HepG2 (cell line): ENCODE data around the gene MAJIN. TPM values are rescaled to one million over a fixed set of nuclear protein-coding genes. Genes with fewer than 3 reads are reported as not detected.

Source experiments
- ADNP ChIP-seq: sonication (generic); formaldehyde crosslinking; IDR thresholded peaks from 2 replicates; pipeline ENCODE4 v1.4.0; 2020; ENCODE audit warnings: missing genetic modification reagents
- AGO1 ChIP-seq: fragments of 200-400 bp; formaldehyde crosslinking; IDR thresholded peaks from 2 replicates; pipeline ENCODE4 v1.6.1; 2017; ENCODE audit warnings: mild to moderate bottlenecking, low read depth, low read length, moderate library complexity; ENCODE audit not compliant: poor library complexity, severe bottlenecking
- DPF2 ChIP-seq: sonication (generic); formaldehyde crosslinking; IDR thresholded peaks from 2 replicates; pipeline ENCODE4 v1.4.0; 2020; ENCODE audit warnings: mild to moderate bottlenecking, low read depth, missing genetic modification reagents, borderline replicate concordance
- HIVEP1 ChIP-seq: sonication (generic); formaldehyde crosslinking; IDR thresholded peaks from 2 replicates; pipeline ENCODE4 v1.4.0; 2020; ENCODE audit warnings: mild to moderate bottlenecking, missing genetic modification reagents
- JUND ChIP-seq: sonication (generic); formaldehyde crosslinking; IDR thresholded peaks from 2 replicates; pipeline ENCODE4 v1.8.0; 2022; ENCODE audit warnings: mild to moderate bottlenecking, missing genetic modification reagents
- NFKBIZ ChIP-seq: IDR thresholded peaks from 2 replicates; pipeline ENCODE4 v1.6.1; 2018; ENCODE audit warnings: missing genetic modification reagents, missing compliant biosample characterization
- POLR2AphosphoS2 ChIP-seq: IDR thresholded peaks from 2 replicates; pipeline ENCODE4 v1.6.1; 2011; ENCODE audit warnings: low read depth, low read length, improper control_type of control experiment
- RORA ChIP-seq: sonication (generic); formaldehyde crosslinking; IDR thresholded peaks from 2 replicates; pipeline ENCODE4 v1.5.0; 2020; ENCODE audit warnings: mild to moderate bottlenecking, missing genetic modification reagents, moderate library complexity
- SOX13 ChIP-seq, 3 experiments: fragments of 450-650 bp in 1 of 3; sonication (generic) in 1 of 3; formaldehyde crosslinking in 1 of 3; IDR thresholded peaks in 2 of 3; conservative IDR thresholded peaks in 1 of 3; 2 replicates each; pipeline versions ENCODE4 v1.5.0 to v1.6.1; 2016 to 2020; ENCODE audit warnings: antibody characterized with exemption in 1 of 3, mild to moderate bottlenecking in 1 of 3, missing compliant biosample characterization in 1 of 3, missing genetic modification reagents in 1 of 3, moderate library complexity in 1 of 3
- TCF12 ChIP-seq, 2 experiments: fragments of 450-650 bp in 1 of 2; sonication (generic) in 1 of 2; formaldehyde crosslinking in 1 of 2; IDR thresholded peaks; 2 replicates each; pipeline versions ENCODE4 v1.6.1 to v1.8.0; 2017 to 2022; ENCODE audit warnings: antibody characterized with exemption in 1 of 2, mild to moderate bottlenecking in 1 of 2, missing genetic modification reagents in 1 of 2, moderate library complexity in 1 of 2
- U2AF1 ChIP-seq: fragments of 200-400 bp; formaldehyde crosslinking; optimal IDR thresholded peaks from 2 replicates; pipeline ENCODE3; 2017; ENCODE audit warnings: mild to moderate bottlenecking, low read depth, low read length
- ZNF329 ChIP-seq: sonication (generic); formaldehyde crosslinking; IDR thresholded peaks from 2 replicates; pipeline ENCODE4 v1.9.0; 2021; ENCODE audit warnings: low read depth, mild to moderate bottlenecking, missing genetic modification reagents
- ZNF772 ChIP-seq: sonication (generic); formaldehyde crosslinking; IDR thresholded peaks from 2 replicates; pipeline ENCODE4 v1.5.0; 2020; ENCODE audit warnings: mild to moderate bottlenecking, missing genetic modification reagents
- polyA plus RNA-seq, 8 experiments: library from polyadenylated mRNA; depleted of rRNA in 3 of 8; stranded (reverse) in 7 of 8; unstranded in 1 of 8; fragments of >200 nt; fragmentation: Illumina TruSeq in 4 of 8; extraction: Trizol in 4 of 8; gene quantifications; 2 replicates each; pipeline versions ENCODE4 v1.2.1 to v1.2.3, GENCODE V29; 2011 to 2016; ENCODE audit warnings: low read depth in 4 of 8, missing spikeins in 1 of 8, mixed read lengths in 1 of 8; ENCODE audit not compliant: insufficient read depth in 1 of 8
- total RNA-seq, 5 experiments: library from RNA; depleted of rRNA; stranded (reverse); fragments of >200 nt; fragmentation: Illumina TruSeq; extraction: Trizol; gene quantifications; 2 replicates each; pipeline ENCODE4 v1.2.3, GENCODE V29; 2016; ENCODE audit warnings: low read depth in 1 of 5
- TF ChIP-seq, protein P1 (sequence below): sonication (generic); formaldehyde crosslinking; IDR thresholded peaks from 2 replicates; pipeline ENCODE4 v1.8.0; 2022; ENCODE audit warnings: mild to moderate bottlenecking, missing genetic modification reagents; ENCODE audit not compliant: insufficient replicate concordance
- TF ChIP-seq, protein P2 (sequence below): sonication (generic); formaldehyde crosslinking; IDR thresholded peaks from 2 replicates; pipeline ENCODE4 v1.4.0; 2020; ENCODE audit warnings: mild to moderate bottlenecking, missing genetic modification reagents
- TF ChIP-seq, protein P3 (sequence below): sonication (generic); formaldehyde crosslinking; IDR thresholded peaks from 2 replicates; pipeline ENCODE4 v1.5.0; 2020; ENCODE audit warnings: missing genetic modification reagents

The MAJIN gene
- total and polyA plus RNA-seq, 2 of the 13 experiments (the other 11 are each of a cell fraction or from before 2014, with no cell fraction given): not detected

DNA sequence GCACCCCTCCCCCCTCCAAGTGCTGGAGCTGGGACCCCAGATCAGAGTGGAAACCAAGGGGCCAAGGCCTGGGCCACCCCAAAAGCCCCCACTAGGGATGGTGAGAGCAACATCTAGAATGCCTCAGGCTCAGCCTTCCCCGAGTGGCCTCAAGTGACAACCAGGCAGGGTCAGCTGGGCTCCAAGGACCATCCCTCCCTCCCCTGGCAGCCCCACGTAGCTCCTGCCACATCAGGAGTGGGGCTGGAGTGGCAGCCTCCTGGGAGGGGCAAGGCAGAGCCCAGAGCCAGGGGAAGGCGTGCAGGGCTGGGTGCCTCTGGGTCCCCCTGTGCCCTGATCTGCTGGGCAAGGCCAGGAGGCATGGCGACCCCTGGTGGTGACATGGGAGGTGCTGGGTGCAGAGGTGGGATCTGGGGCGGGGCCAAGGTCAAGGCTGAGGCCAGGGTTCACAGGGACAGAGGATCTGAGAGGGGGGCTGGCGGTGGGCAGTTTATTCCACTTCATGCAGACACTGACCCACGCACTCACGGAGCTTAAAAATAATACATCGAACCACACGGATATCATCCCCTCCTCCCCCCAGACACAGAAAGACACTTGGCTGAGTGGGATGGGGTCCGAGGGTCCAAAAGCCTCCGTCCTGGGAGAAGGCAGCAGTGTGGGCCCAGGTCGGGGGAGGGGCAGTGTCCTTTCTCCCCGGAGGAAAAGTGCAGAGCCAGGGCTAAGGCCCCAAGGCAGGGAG, 77.7 kb downstream of the MAJIN start (continued):
- TF ChIP-seq, protein P1, sequence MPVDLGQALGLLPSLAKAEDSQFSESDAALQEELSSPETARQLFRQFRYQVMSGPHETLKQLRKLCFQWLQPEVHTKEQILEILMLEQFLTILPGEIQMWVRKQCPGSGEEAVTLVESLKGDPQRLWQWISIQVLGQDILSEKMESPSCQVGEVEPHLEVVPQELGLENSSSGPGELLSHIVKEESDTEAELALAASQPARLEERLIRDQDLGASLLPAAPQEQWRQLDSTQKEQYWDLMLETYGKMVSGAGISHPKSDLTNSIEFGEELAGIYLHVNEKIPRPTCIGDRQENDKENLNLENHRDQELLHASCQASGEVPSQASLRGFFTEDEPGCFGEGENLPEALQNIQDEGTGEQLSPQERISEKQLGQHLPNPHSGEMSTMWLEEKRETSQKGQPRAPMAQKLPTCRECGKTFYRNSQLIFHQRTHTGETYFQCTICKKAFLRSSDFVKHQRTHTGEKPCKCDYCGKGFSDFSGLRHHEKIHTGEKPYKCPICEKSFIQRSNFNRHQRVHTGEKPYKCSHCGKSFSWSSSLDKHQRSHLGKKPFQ (CRISPR knock-in tag): no peak
- TF ChIP-seq, protein P2, sequence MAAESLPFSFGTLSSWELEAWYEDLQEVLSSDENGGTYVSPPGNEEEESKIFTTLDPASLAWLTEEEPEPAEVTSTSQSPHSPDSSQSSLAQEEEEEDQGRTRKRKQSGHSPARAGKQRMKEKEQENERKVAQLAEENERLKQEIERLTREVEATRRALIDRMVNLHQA (CRISPR knock-in tag): no peak
- TF ChIP-seq RORA (CRISPR knock-in tag): no peak
- TF ChIP-seq ZNF772: no peak
- peak; percentile 13 for TF ChIP-seq AGO1
- no peak for TF ChIP-seq U2AF1
- TF ChIP-seq ADNP: 0 out of 2 replicates have a peak, but pooled peaks have one; percentile 70
- TF ChIP-seq, protein P3, sequence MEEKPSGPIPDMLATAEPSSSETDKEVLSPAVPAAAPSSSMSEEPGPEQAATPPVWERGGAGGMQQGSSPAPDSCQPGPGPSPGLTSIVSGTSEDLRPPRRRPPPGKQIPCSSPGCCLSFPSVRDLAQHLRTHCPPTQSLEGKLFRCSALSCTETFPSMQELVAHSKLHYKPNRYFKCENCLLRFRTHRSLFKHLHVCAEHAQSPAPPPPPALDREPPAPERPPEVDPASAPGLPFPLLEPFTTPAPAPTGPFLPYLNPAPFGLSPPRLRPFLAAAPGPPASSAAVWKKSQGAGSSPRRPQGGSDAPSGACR: no peak
- 0 out of 2 replicates have a peak, but pooled peaks have one; percentile 36 for TF ChIP-seq SOX13 (IDR thresholded peaks at IDR 0.05)
- TF ChIP-seq SOX13 (CRISPR knock-in tag; conservative IDR thresholded peaks at IDR 0.05 in 1 of 2, IDR thresholded peaks at IDR 0.05 in 1 of 2): peak in 1 of 2 experiments; percentile 59; a peak in 2 of 4 replicates
- TF ChIP-seq TCF12 (IDR thresholded peaks at IDR 0.05): no peak
- TF ChIP-seq TCF12 (CRISPR knock-in tag; IDR thresholded peaks at IDR 0.05): peak; percentile 67; the same call in 1 of the 2 replicates
- TF ChIP-seq POLR2AphosphoS2: no peak
- TF ChIP-seq HIVEP1 (CRISPR knock-in tag): no peak
- TF ChIP-seq ZNF329 (CRISPR knock-in tag): no peak
- peak; percentile 59; the same call in 1 of the 2 replicates for TF ChIP-seq DPF2 (CRISPR knock-in tag)
- no peak for TF ChIP-seq JUND (CRISPR knock-in tag)
- peak; percentile 38; the same call in 1 of the 2 replicates for TF ChIP-seq NFKBIZ (CRISPR knock-in tag)
